CD4-positive, alpha-beta T cell treated with Interleukin-6 at 100 ng/mL for 8 hours (primary cell): ENCODE measurements around the gene STARD7.
A peak's percentile ranks its signal among the peaks of the same experiment; 100 is the strongest.

Experiments used
- DNase-seq: peaks from one replicate; pipeline ENCODE4 v3.0.0-alpha.2; 2020; ENCODE audit warnings: mixed read lengths, low spot score

STARD7 gene

GRCh38 chr2:96197546-96198255 lies 10.9 kb downstream of the STARD7 start:
- DNase-seq: no peak

GRCh38 chr2:96195410-96196066 lies 13.1 kb downstream of the STARD7 start:
- no peak for DNase-seq

- no peak for DNase-seq
These were observed 16.5 kb downstream of the STARD7 start for GRCh38 chr2:96191937-96192670.

- DNase-seq: no peak
These were observed 19.7 kb downstream of the STARD7 start for GRCh38 chr2:96188821-96189526.

GRCh38 chr2:96186562-96186961 lies 22.1 kb downstream of the STARD7 start:
- DNase-seq: no peak

- DNase-seq: no peak
These were observed 23.1 kb downstream of the STARD7 start for GRCh38 chr2:96185516-96185915.

- DNase-seq: no peak
These were observed 23.6 kb downstream of the STARD7 start for GRCh38 chr2:96184989-96185388.

GRCh38 chr2:96184188-96184587 lies 24.4 kb downstream of the STARD7 start:
- no peak for DNase-seq

GRCh38 chr2:96181529-96181928 lies 27.1 kb downstream of the STARD7 start:
- DNase-seq: no peak

- no peak for DNase-seq
These were observed 28.1 kb downstream of the STARD7 start for GRCh38 chr2:96180521-96180920.

GRCh38 chr2:96180002-96180401 lies 28.6 kb downstream of the STARD7 start:
- no peak for DNase-seq

GRCh38 chr2:96176661-96177060 lies 32.0 kb downstream of the STARD7 start:
- DNase-seq: no peak

GRCh38 chr2:96175951-96176350 lies 32.7 kb downstream of the STARD7 start:
- no peak for DNase-seq

GRCh38 chr2:96174251-96175144 lies 34.1 kb downstream of the STARD7 start:
- DNase-seq: peak; percentile 82

GRCh38 chr2:96171831-96172230 lies 36.8 kb downstream of the STARD7 start:
- DNase-seq: no peak

- DNase-seq: no peak
These were observed 38.0 kb downstream of the STARD7 start for GRCh38 chr2:96170626-96171025.

GRCh38 chr2:96169868-96170507 lies 38.6 kb downstream of the STARD7 start:
- no peak for DNase-seq

- DNase-seq: no peak
These were observed 41.1 kb downstream of the STARD7 start for GRCh38 chr2:96167407-96168013.

GRCh38 chr2:96164459-96165184 lies 44.0 kb downstream of the STARD7 start:
- peak; percentile 66 for DNase-seq
